Measurements from ENCODE around the gene GPBP1. TPM values are rescaled to one million over a fixed set of nuclear protein-coding genes. Genes with fewer than 3 reads are reported as not detected.

The GPBP1 gene
- total and polyA plus RNA-seq, 9 of the 15 experiments (the other 6 are each of a cell fraction or from before 2014, with no cell fraction given) = 31.0 to 109 (median 68.4) TPM

GRCh38 chr5:57166276-57166675 is 7.6 kb upstream of the GPBP1 start (continued):
- TF ChIP-seq ZNF589 (CRISPR knock-in tag; IDR thresholded peaks at IDR 0.05; ENCODE audit: low read depth) = peak; percentile 76
- peak; percentile 66 for TF ChIP-seq L3MBTL2 (IDR thresholded peaks at IDR 0.05)
- TF ChIP-seq CBX8 (IDR thresholded peaks at IDR 0.05; ENCODE audit: borderline replicate concordance, extremely low read depth, low read depth, low read length, poor library complexity, severe bottlenecking) = no peak
- TF ChIP-seq FOXK2 (conservative IDR thresholded peaks at IDR 0.05 in 1 of 2, IDR thresholded peaks at IDR 0.05 in 1 of 2; ENCODE audit: low read depth in 2 of 2) = peak in 1 of 2 experiments; percentile 52; a peak in 1 of 4 replicates
- TF ChIP-seq, protein P1, sequence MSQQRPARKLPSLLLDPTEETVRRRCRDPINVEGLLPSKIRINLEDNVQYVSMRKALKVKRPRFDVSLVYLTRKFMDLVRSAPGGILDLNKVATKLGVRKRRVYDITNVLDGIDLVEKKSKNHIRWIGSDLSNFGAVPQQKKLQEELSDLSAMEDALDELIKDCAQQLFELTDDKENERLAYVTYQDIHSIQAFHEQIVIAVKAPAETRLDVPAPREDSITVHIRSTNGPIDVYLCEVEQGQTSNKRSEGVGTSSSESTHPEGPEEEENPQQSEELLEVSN (IDR thresholded peaks at IDR 0.05; ENCODE audit: borderline replicate concordance in 1 of 2, extremely low read depth in 1 of 2, insufficient read depth in 1 of 2, insufficient read length in 1 of 2, low read depth in 1 of 2, low read length in 1 of 2, poor library complexity in 1 of 2, severe bottlenecking in 1 of 2) = no peak
- TF ChIP-seq, protein P2, sequence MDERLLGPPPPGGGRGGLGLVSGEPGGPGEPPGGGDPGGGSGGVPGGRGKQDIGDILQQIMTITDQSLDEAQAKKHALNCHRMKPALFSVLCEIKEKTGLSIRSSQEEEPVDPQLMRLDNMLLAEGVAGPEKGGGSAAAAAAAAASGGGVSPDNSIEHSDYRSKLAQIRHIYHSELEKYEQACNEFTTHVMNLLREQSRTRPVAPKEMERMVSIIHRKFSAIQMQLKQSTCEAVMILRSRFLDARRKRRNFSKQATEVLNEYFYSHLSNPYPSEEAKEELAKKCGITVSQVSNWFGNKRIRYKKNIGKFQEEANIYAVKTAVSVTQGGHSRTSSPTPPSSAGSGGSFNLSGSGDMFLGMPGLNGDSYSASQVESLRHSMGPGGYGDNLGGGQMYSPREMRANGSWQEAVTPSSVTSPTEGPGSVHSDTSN (CRISPR knock-in tag; IDR thresholded peaks at IDR 0.05; ENCODE audit: low read depth) = no peak
- TF ChIP-seq, protein P2 (tag; conservative IDR thresholded peaks at IDR 0.05; ENCODE audit: low read depth) = 0 out of 2 replicates have a peak, but pooled peaks have one; percentile 19
- no peak for TF ChIP-seq NFXL1 (CRISPR knock-in tag; IDR thresholded peaks at IDR 0.05)
